Prostate gland (tissue), 2 donors: ENCODE data around the gene IRF4. TPM values are rescaled to one million over a fixed set of nuclear protein-coding genes. Genes with fewer than 3 reads are reported as not detected.

Source experiments
- DNase-seq: peaks from one replicate; pipeline ENCODE4 v3.0.0-alpha.2; 2019; ENCODE audit warnings: low spot score
- H3K27ac ChIP-seq, 2 donors: fragments of 200-600 bp; sonication (generic); 2 replicates each; pipeline ENCODE4 v1.5.1; 2017 to 2019
- H3K27me3 ChIP-seq: fragments of 200-600 bp; sonication (generic); replicated peaks from 2 replicates; pipeline ENCODE4 v1.5.1; 2019; ENCODE audit not compliant: insufficient read depth
- H3K36me3 ChIP-seq, 2 donors: fragments of 200-600 bp; sonication (generic); 1 replicate in 1 of 2; 2 replicates in 1 of 2; pipeline versions ENCODE4 v1.5.1 to v1.8.1; 2017 to 2019
- H3K4me1 ChIP-seq: fragments of 200-600 bp; sonication (generic); replicated peaks from 2 replicates; pipeline ENCODE4 v1.5.1; 2019
- H3K4me3 ChIP-seq, 2 donors: fragments of 200-600 bp; sonication (generic); 2 replicates each; pipeline ENCODE4 v1.5.1; 2017 to 2019
- H3K9me3 ChIP-seq: fragments of 200-600 bp; sonication (generic); 2 replicates; pipeline ENCODE4 v1.5.1; 2017
- CTCF ChIP-seq, 4 experiments: fragments of 200-600 bp in 2 of 4; fragments of 450-650 bp in 2 of 4; sonication (generic) in 2 of 4; IDR thresholded peaks; 1 replicate in 3 of 4; 2 replicates in 1 of 4; pipeline ENCODE4 v1.5.1; 2016 to 2019; ENCODE audit warnings: antibody characterized with exemption in 4 of 4, mild to moderate bottlenecking in 2 of 4, moderate library complexity in 2 of 4
- POLR2A ChIP-seq: fragments of 450-650 bp; IDR thresholded peaks from one replicate; pipeline ENCODE4 v1.6.1; 2016; ENCODE audit warnings: antibody characterized with exemption, mild to moderate bottlenecking
- POLR2AphosphoS5 ChIP-seq: sonication (generic); formaldehyde crosslinking; IDR thresholded peaks from one replicate; pipeline ENCODE4 v1.6.1; 2017; ENCODE audit warnings: antibody characterized with exemption
- WGBS: methylation state at CpG from one replicate; pipeline ENCODE4 v1.1.5; 2018; 5-methylcytosine and 5-hydroxymethylcytosine counted together
- intact Hi-C: fragments of 100-400 bp; cut with DNase I; formaldehyde crosslinking; loops from one replicate; pipeline ENCODE4 v1.14.2; 2022
- total RNA-seq, 2 donors: library from RNA; depleted of rRNA; stranded (reverse); fragments of >200 nt; gene quantifications; one replicate each; pipeline ENCODE4 v1.1.0, GENCODE V29; 2016

IRF4 gene
- total RNA-seq, 2 donors from 2014 or later, result 0.77 to 1.6 TPM

GRCh38 chr6:393391-394221 lies 2.1 kb downstream of the IRF4 start:
- no peak for TF ChIP-seq POLR2A
- TF ChIP-seq CTCF (IDR thresholded peaks at IDR 0.05), result no peak
- no peak for TF ChIP-seq POLR2AphosphoS5
- Histone ChIP-seq H3K27me3 (peaks cover 40% of the 10 kb centered on the region), H3K27ac (no peak overlapping the region), H3K36me3 (no peaks in the 10 kb centered on the region), H3K9me3 (no peaks in the 10 kb centered on the region), H3K4me1 (peaks cover 5% of the 10 kb centered on the region), H3K4me3 (peak overlapping the region in 1 of 2 donors; percentile 19)
- no peak for DNase-seq
- intact Hi-C loops, result no loop called here
- WGBS, result 4% methylated on average over 54 of the region's 68 CpGs

GRCh38 chr6:394641-395289 lies 3.2 kb downstream of the IRF4 start:
- Histone ChIP-seq H3K4me1 (peaks cover 5% of the 10 kb centered on the region), H3K27me3 (peaks cover 39% of the 10 kb centered on the region), H3K36me3 (no peaks in the 10 kb centered on the region), H3K27ac (no peak overlapping the region), H3K9me3 (no peaks in the 10 kb centered on the region), H3K4me3 (no peak overlapping the region)
- TF ChIP-seq POLR2AphosphoS5 (no peak), CTCF (IDR thresholded peaks at IDR 0.05) (no peak), POLR2A (no peak)
- intact Hi-C loops, result no loop called here
- no peak for DNase-seq
- WGBS, result 81% methylated on average over 13 of the region's 13 CpGs

- peaks cover 35% of the 10 kb centered on the region for H3K27me3 ChIP-seq
- H3K9me3 ChIP-seq, result no peaks in the 10 kb centered on the region
- H3K27ac ChIP-seq, result no peak overlapping the region
- H3K4me1 ChIP-seq, result peaks cover 5% of the 10 kb centered on the region
- 62% methylated on average over 10 of the region's 10 CpGs for WGBS
- intact Hi-C loops, result no loop called here
- no peak for TF ChIP-seq POLR2AphosphoS5
- H3K36me3 ChIP-seq, result no peaks in the 10 kb centered on the region
- no peak overlapping the region for H3K4me3 ChIP-seq
- no peak for DNase-seq
Measured at GRCh38 chr6:395432-396125, 4.0 kb downstream of the IRF4 start.

- WGBS, result 80% methylated on average over 6 of the region's 6 CpGs
- H3K4me3 ChIP-seq, result no peak overlapping the region
- TF ChIP-seq POLR2A (no peak), POLR2AphosphoS5 (no peak), CTCF (IDR thresholded peaks at IDR 0.05) (no peak)
- no peak for DNase-seq
- H3K27ac ChIP-seq, result no peak overlapping the region
- H3K36me3 ChIP-seq, result no peaks in the 10 kb centered on the region
- intact Hi-C loops, result no loop called here
- H3K9me3 ChIP-seq, result no peaks in the 10 kb centered on the region
- H3K27me3 ChIP-seq, result peaks cover 32% of the 10 kb centered on the region
- peaks cover 5% of the 10 kb centered on the region for H3K4me1 ChIP-seq
Measured at GRCh38 chr6:396126-396520, 4.6 kb downstream of the IRF4 start.

GRCh38 chr6:397056-397455 lies 5.5 kb downstream of the IRF4 start:
- no peak overlapping the region for H3K4me3 ChIP-seq
- H3K27ac ChIP-seq, result no peak overlapping the region
- TF ChIP-seq POLR2A (no peak), POLR2AphosphoS5 (no peak), CTCF (IDR thresholded peaks at IDR 0.05) (no peak)
- WGBS, result 90% methylated on average over 13 of the region's 13 CpGs
- intact Hi-C loops, result no loop called here
- no peaks in the 10 kb centered on the region for H3K9me3 ChIP-seq
- DNase-seq, result no peak
- peaks cover 4% of the 10 kb centered on the region for H3K4me1 ChIP-seq
- no peaks in the 10 kb centered on the region for H3K36me3 ChIP-seq
- H3K27me3 ChIP-seq, result peaks cover 25% of the 10 kb centered on the region
